C4-2B (cell line): ENCODE data around the gene CHRNE.

ENCODE experiments used
- ZFX ChIP-seq: fragments of 450-650 bp; IDR thresholded peaks from 2 replicates; pipeline ENCODE4 v1.6.1; 2017
- TF ChIP-seq, protein P1 (sequence below): fragments of 450-650 bp; conservative IDR thresholded peaks from 2 replicates; pipeline ENCODE4 v1.5.1; 2017; ENCODE audit warnings: mild to moderate bottlenecking

- TF ChIP-seq, protein P1, sequence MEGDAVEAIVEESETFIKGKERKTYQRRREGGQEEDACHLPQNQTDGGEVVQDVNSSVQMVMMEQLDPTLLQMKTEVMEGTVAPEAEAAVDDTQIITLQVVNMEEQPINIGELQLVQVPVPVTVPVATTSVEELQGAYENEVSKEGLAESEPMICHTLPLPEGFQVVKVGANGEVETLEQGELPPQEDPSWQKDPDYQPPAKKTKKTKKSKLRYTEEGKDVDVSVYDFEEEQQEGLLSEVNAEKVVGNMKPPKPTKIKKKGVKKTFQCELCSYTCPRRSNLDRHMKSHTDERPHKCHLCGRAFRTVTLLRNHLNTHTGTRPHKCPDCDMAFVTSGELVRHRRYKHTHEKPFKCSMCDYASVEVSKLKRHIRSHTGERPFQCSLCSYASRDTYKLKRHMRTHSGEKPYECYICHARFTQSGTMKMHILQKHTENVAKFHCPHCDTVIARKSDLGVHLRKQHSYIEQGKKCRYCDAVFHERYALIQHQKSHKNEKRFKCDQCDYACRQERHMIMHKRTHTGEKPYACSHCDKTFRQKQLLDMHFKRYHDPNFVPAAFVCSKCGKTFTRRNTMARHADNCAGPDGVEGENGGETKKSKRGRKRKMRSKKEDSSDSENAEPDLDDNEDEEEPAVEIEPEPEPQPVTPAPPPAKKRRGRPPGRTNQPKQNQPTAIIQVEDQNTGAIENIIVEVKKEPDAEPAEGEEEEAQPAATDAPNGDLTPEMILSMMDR, result no peak
- TF ChIP-seq ZFX, result no peak
Observed at GRCh38 chr17:4854111-4854681, 48.7 kb downstream of the CHRNE start.
